ENCODE data around the gene TH.

Gene TH

DNA sequence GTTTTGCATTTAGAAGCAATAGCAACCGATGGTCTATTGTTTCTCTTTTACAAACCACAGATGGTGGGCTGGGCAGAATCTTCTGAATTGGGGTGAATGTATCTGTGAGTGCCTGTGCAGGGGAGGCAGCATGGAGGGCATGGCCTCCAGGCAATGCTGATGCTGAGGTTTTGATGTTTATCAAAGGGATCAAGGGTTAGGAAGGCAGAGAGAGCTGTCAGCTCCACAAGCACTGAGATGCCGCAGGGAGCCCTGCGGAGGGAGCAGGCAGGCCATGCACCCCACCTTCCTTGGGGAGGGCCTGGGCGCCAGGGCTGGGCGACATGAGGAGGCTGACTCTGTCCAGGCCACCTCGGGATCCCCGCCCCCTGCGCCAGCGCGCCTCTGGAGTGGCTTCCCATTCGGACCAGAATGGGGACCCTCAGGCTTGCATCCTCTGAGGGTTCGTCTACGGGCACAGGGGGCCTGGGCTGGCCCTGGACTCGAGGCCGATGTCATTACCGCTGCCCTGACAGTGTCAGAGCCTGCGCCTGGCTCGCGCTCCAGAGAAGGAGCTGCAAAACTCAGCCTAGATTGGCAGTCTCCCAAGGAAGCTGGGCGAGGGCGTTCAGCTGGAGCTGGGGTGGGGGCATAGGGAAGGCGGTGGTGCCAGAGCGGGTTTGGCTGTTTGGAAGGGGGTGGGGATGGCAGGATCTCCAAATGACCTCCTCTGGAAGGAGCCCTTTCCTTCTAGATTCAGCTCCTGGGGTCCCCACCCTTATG lies 13.9 kb upstream of the TH start:
- H3K36me3 ChIP-seq (ENCODE audit: insufficient read depth), result no peaks in the 10 kb centered on the region
- H3K79me2 ChIP-seq (ENCODE audit: insufficient read depth, low read depth), result no peaks in the 10 kb centered on the region
- H3K4me1 ChIP-seq (ENCODE audit: low read depth, poor library complexity, severe bottlenecking), result no peaks in the 10 kb centered on the region
- no peak overlapping the region for H3K4me3 ChIP-seq (IDR thresholded peaks at IDR 0.05; ENCODE audit: insufficient read depth, low read depth, low read length)
- H3K27ac ChIP-seq, result no peak overlapping the region
- H3K4me2 ChIP-seq, result no peak overlapping the region
- no peak overlapping the region for H2AFZ ChIP-seq (ENCODE audit: low read depth)
- H3K9ac ChIP-seq, result no peak overlapping the region
- H4K20me1 ChIP-seq (ENCODE audit: insufficient read depth), result no peaks in the 10 kb centered on the region
- peaks cover 80% of the 10 kb centered on the region for H3K27me3 ChIP-seq (ENCODE audit: insufficient read depth, low read depth)
- TF ChIP-seq, protein P1, sequence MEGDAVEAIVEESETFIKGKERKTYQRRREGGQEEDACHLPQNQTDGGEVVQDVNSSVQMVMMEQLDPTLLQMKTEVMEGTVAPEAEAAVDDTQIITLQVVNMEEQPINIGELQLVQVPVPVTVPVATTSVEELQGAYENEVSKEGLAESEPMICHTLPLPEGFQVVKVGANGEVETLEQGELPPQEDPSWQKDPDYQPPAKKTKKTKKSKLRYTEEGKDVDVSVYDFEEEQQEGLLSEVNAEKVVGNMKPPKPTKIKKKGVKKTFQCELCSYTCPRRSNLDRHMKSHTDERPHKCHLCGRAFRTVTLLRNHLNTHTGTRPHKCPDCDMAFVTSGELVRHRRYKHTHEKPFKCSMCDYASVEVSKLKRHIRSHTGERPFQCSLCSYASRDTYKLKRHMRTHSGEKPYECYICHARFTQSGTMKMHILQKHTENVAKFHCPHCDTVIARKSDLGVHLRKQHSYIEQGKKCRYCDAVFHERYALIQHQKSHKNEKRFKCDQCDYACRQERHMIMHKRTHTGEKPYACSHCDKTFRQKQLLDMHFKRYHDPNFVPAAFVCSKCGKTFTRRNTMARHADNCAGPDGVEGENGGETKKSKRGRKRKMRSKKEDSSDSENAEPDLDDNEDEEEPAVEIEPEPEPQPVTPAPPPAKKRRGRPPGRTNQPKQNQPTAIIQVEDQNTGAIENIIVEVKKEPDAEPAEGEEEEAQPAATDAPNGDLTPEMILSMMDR (conservative IDR thresholded peaks at IDR 0.05; ENCODE audit: low read depth, low read length), result no peak

DNA sequence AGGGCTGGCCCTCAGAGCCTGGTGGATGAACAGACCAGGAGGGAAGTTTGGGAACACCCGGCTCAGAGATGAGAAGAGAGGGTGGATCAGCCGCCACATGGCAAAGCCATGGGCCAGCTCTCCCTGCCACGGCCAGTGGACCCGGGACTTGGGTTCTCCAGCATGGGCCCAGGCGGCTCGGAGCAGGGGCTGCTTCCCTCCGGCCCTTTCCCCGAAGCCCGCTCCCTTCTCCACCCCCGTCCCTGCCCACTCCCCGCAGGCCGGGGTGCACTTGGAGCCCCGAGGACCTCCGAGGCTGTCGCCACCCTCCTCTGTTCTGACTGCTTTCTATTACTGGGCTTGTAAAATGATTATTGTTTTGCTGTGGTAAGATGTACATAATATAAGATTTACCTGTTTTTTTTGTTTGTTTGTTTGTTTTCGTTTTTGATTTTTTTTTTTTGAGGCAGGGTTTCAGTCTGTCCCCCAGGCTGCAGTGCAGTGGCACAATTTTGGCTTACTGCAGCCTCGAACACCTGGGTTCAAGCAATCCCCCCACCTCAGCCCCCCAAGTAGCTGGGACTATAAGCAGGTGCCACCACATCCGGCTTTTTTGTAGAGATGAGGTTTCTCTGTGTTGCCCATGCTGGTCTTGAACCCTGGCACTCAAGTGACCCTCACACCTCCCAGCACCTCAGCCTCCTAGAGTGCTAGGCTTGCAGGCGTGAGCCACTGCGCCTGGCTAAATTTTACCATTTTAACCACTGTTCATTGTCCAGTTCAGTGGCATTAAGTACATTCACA lies 11.3 kb upstream of the TH start:
- Histone ChIP-seq H4K20me1 (ENCODE audit: insufficient read depth) (no peaks in the 10 kb centered on the region), H3K36me3 (ENCODE audit: insufficient read depth) (no peaks in the 10 kb centered on the region), H3K79me2 (ENCODE audit: insufficient read depth, low read depth) (no peaks in the 10 kb centered on the region), H3K27ac (no peak overlapping the region), H2AFZ (ENCODE audit: low read depth) (no peak overlapping the region), H3K9ac (no peak overlapping the region), H3K4me2 (no peak overlapping the region), H3K4me1 (ENCODE audit: low read depth, poor library complexity, severe bottlenecking) (no peaks in the 10 kb centered on the region), H3K27me3 (ENCODE audit: insufficient read depth, low read depth) (peaks cover 79% of the 10 kb centered on the region), H3K4me3 (IDR thresholded peaks at IDR 0.05; ENCODE audit: insufficient read depth, low read depth, low read length) (no peak overlapping the region)
- TF ChIP-seq, protein P1 (conservative IDR thresholded peaks at IDR 0.05; ENCODE audit: low read depth, low read length), result no peak

DNA sequence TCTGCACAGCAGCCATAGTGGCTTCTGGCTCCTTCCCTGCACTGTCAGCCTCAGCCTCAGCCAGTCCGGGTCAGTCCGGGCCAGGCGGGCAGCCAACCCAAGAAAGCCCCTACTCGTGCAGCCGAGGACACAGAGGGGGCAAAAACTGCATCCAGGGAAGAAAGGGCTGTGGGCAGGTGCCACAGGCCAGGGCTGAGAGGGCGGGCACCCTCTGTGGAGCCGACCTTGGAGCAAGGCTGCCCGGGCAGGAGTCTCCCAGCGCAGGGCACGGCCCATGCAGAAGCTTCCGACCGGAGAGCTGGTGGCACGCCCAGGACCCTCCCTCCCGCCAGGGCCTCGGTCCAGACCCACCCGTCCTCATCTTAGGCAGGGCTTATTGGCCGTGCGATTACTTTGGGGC lies 10.5 kb upstream of the TH start:
- Histone ChIP-seq H3K4me1 (ENCODE audit: low read depth, poor library complexity, severe bottlenecking) (no peaks in the 10 kb centered on the region), H3K9ac (no peak overlapping the region), H3K4me3 (IDR thresholded peaks at IDR 0.05; ENCODE audit: insufficient read depth, low read depth, low read length) (no peak overlapping the region), H3K4me2 (no peak overlapping the region), H3K36me3 (ENCODE audit: insufficient read depth) (no peaks in the 10 kb centered on the region), H3K79me2 (ENCODE audit: insufficient read depth, low read depth) (no peaks in the 10 kb centered on the region), H2AFZ (ENCODE audit: low read depth) (no peak overlapping the region), H4K20me1 (ENCODE audit: insufficient read depth) (no peaks in the 10 kb centered on the region), H3K27me3 (ENCODE audit: insufficient read depth, low read depth) (peaks cover 83% of the 10 kb centered on the region), H3K27ac (no peak overlapping the region)
- TF ChIP-seq, protein P1 (conservative IDR thresholded peaks at IDR 0.05; ENCODE audit: low read depth, low read length), result no peak

DNA sequence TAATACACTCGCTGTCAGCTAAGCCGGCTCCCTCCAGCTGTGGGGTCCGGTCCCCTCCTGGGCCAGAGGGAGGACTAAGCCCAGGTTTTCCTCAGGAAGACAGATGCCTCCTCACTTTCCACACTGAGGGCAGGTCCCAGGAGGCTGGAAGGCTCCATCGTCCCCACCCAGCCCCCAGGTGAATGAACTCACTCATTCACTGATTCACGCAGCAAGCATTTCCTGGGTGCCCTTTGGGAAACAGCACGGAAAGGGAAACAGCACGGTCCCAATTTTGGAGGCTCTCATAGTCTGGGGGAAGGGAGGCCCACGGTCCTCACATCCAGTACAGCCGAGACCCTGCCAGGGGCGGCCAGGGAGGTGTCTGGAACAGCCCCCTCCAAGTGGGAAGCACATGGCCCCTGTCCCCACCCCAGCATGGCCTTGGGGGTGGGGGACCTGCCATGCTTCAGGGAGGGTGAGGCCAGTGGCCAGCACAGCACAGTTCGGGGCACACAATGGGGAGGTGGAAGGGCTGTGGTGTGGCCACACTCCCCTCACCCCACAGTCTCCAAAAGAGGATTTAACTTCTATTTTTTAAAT lies 9.3 kb upstream of the TH start:
- TF ChIP-seq, protein P1 (conservative IDR thresholded peaks at IDR 0.05; ENCODE audit: low read depth, low read length), result no peak
- Histone ChIP-seq H3K9ac (no peak overlapping the region), H3K4me1 (ENCODE audit: low read depth, poor library complexity, severe bottlenecking) (no peaks in the 10 kb centered on the region), H3K27ac (no peak overlapping the region), H3K79me2 (ENCODE audit: insufficient read depth, low read depth) (no peaks in the 10 kb centered on the region), H2AFZ (ENCODE audit: low read depth) (no peak overlapping the region), H3K4me3 (IDR thresholded peaks at IDR 0.05; ENCODE audit: insufficient read depth, low read depth, low read length) (no peak overlapping the region), H3K4me2 (no peak overlapping the region), H3K36me3 (ENCODE audit: insufficient read depth) (no peaks in the 10 kb centered on the region), H4K20me1 (ENCODE audit: insufficient read depth) (no peaks in the 10 kb centered on the region), H3K27me3 (ENCODE audit: insufficient read depth, low read depth) (peaks cover 88% of the 10 kb centered on the region)

Measured in KMS-11 (cell line).